H1 (cell line): ENCODE results near the gene WDR19. TPM values are rescaled to one million over a fixed set of nuclear protein-coding genes. Genes with fewer than 3 reads are reported as not detected.

Experiments
- CTCF ChIA-PET: fragments of 300-600 bp; sonication (Branson Sonifier 250); formaldehyde crosslinking; loops from one replicate; lab custom pipeline; 2021; ENCODE audit not compliant: partially characterized antibody; lab: Charles Lee
- POLR2A ChIA-PET: fragments of 300-600 bp; sonication (Branson Sonifier 250); formaldehyde crosslinking; loops from one replicate; lab custom pipeline; 2021; ENCODE audit warnings: inconsistent platforms; ENCODE audit not compliant: partially characterized antibody; lab: Charles Lee
- DNase-seq, 2 experiments: peaks; one replicate each; pipeline versions ENCODE4 v3.0.0 to v3.0.0-alpha.2; 2010 to 2022; ENCODE audit warnings: low spot score in 2 of 2, low read depth in 1 of 2, mixed read lengths in 1 of 2
- FAIRE-seq: peaks from 2 replicates; lab custom pipeline; 2011; peaks lifted over from hg19 to GRCh38; lab: Jason Lieb, UNC
- H2AFZ ChIP-seq: 2 replicates; pipeline ENCODE4 v1.8.1; 2012; ENCODE audit warnings: low read length, inconsistent platforms
- H2AK5ac ChIP-seq: 2 replicates; pipeline ENCODE4 v1.6.1; 2013; ENCODE audit warnings: low read depth, low read length
- H2BK120ac ChIP-seq: replicated peaks from 2 replicates; pipeline ENCODE3; 2013; ENCODE audit warnings: low read depth, low read length, inconsistent platforms
- H2BK12ac ChIP-seq: 2 replicates; pipeline ENCODE4 v1.6.1; 2013; ENCODE audit warnings: low read depth, low read length
- H2BK15ac ChIP-seq: 2 replicates; pipeline ENCODE4 v1.6.1; 2013; ENCODE audit warnings: low read length
- H2BK20ac ChIP-seq: 2 replicates; pipeline ENCODE4 v1.6.1; 2013; ENCODE audit warnings: low read length
- H2BK5ac ChIP-seq: 2 replicates; pipeline ENCODE4 v1.6.1; 2013; ENCODE audit warnings: low read depth, low read length
- H3K14ac ChIP-seq: 2 replicates; pipeline ENCODE4 v1.6.1; 2013; ENCODE audit warnings: inconsistent platforms; ENCODE audit not compliant: insufficient read length
- H3K18ac ChIP-seq: 2 replicates; pipeline ENCODE4 v1.6.1; 2013; ENCODE audit warnings: low read length; ENCODE audit errors: extremely low read depth
- H3K23ac ChIP-seq: 2 replicates; pipeline ENCODE4 v1.6.1; 2013; ENCODE audit warnings: inconsistent platforms; ENCODE audit not compliant: insufficient read length
- H3K23me2 ChIP-seq: 2 replicates; pipeline ENCODE4 v1.6.1; 2013; ENCODE audit warnings: low read depth, low read length
- H3K27ac ChIP-seq: 2 replicates; pipeline ENCODE4 v1.6.1; 2011; ENCODE audit warnings: low read depth, low read length, inconsistent platforms
- H3K27me3 ChIP-seq, 4 experiments: replicated peaks in 1 of 4; 1 replicate in 1 of 4; 2 replicates in 3 of 4; pipeline versions ENCODE4 v1.6.1 to v1.8.1; 2011 to 2013; ENCODE audit warnings: low read length in 3 of 4, mild to moderate bottlenecking in 3 of 4, inconsistent platforms in 2 of 4, mixed read lengths in 2 of 4, moderate library complexity in 1 of 4; ENCODE audit not compliant: control insufficient read depth in 3 of 4, insufficient read depth in 3 of 4; ENCODE audit errors: extremely low read depth in 1 of 4
- H3K36me3 ChIP-seq, 4 experiments: 2 replicates each; pipeline versions ENCODE4 v1.6.1 to v1.8.1; 2011 to 2013; ENCODE audit warnings: mild to moderate bottlenecking in 4 of 4, low read length in 3 of 4, moderate library complexity in 2 of 4, control low read depth in 1 of 4, inconsistent platforms in 1 of 4; ENCODE audit not compliant: insufficient read depth in 4 of 4, control insufficient read depth in 2 of 4
- H3K4ac ChIP-seq: replicated peaks from 2 replicates; pipeline ENCODE3; 2013; ENCODE audit warnings: low read length, low read depth, mixed read lengths, inconsistent platforms; ENCODE audit not compliant: insufficient read length
- H3K4me1 ChIP-seq, 4 experiments: replicated peaks in 1 of 4; 1 replicate in 1 of 4; 2 replicates in 3 of 4; pipeline versions ENCODE4 v1.6.1 to v1.8.1; 2011 to 2013; ENCODE audit warnings: low read length in 3 of 4, inconsistent platforms in 2 of 4, mixed read lengths in 1 of 4; ENCODE audit not compliant: insufficient read depth in 4 of 4, control insufficient read depth in 3 of 4
- H3K4me2 ChIP-seq, 2 experiments: 2 replicates each; pipeline versions ENCODE4 v1.6.1 to v1.8.1; 2011 to 2013; ENCODE audit warnings: low read depth in 2 of 2, low read length in 2 of 2, control low read depth in 1 of 2, inconsistent platforms in 1 of 2, mild to moderate bottlenecking in 1 of 2; ENCODE audit not compliant: insufficient read depth in 1 of 2
- H3K4me3 ChIP-seq, 4 experiments: fragments of 200-600, 300-600 bp in 1 of 4; sonication (generic), shearing (Covaris generic), sonication (Bioruptor Twin) in 1 of 4; 2 replicates each; pipeline versions ENCODE4 v1.5.1 to v1.8.1; 2011 to 2016; ENCODE audit warnings: low read length in 4 of 4, low read depth in 3 of 4, control low read depth in 2 of 4, inconsistent platforms in 2 of 4, mild to moderate bottlenecking in 2 of 4, mixed read lengths in 1 of 4, moderate library complexity in 1 of 4; ENCODE audit not compliant: insufficient read depth in 2 of 4; ENCODE audit errors: extremely low read depth in 1 of 4
- H3K56ac ChIP-seq: replicated peaks from 2 replicates; pipeline ENCODE3; 2013; ENCODE audit warnings: low read depth, mild to moderate bottlenecking, mixed read lengths, low read length, inconsistent platforms; ENCODE audit not compliant: insufficient read length
- H3K79me1 ChIP-seq: 2 replicates; pipeline ENCODE4 v1.6.1; 2013; ENCODE audit warnings: low read depth, low read length, control low read depth
- H3K79me2 ChIP-seq, 2 experiments: 2 replicates each; pipeline versions ENCODE4 v1.6.1 to v1.8.1; 2012 to 2013; ENCODE audit warnings: low read length in 2 of 2, mild to moderate bottlenecking in 2 of 2, inconsistent platforms in 1 of 2; ENCODE audit not compliant: insufficient read depth in 2 of 2, control insufficient read depth in 1 of 2
- H3K9ac ChIP-seq, 4 experiments: replicated peaks in 1 of 4; 1 replicate in 1 of 4; 2 replicates in 3 of 4; pipeline versions ENCODE4 v1.6.1 to v1.8.1; 2011 to 2013; ENCODE audit warnings: low read depth in 3 of 4, low read length in 3 of 4, control low read depth in 2 of 4, mild to moderate bottlenecking in 2 of 4, moderate library complexity in 2 of 4, inconsistent platforms in 1 of 4; ENCODE audit errors: extremely low read depth in 1 of 4
- H3K9me3 ChIP-seq, 2 experiments: 2 replicates each; pipeline versions ENCODE4 v1.6.1 to v1.8.1; 2012 to 2013; ENCODE audit warnings: mild to moderate bottlenecking in 2 of 2, moderate library complexity in 2 of 2, control low read depth in 1 of 2, inconsistent platforms in 1 of 2, low read depth in 1 of 2, low read length in 1 of 2, mixed read lengths in 1 of 2; ENCODE audit not compliant: insufficient read depth in 2 of 2
- H4K20me1 ChIP-seq, 2 experiments: replicated peaks in 1 of 2; 2 replicates each; pipeline versions ENCODE3 to v1.8.1; 2011 to 2013; ENCODE audit warnings: inconsistent platforms in 2 of 2, low read length in 2 of 2, mild to moderate bottlenecking in 1 of 2; ENCODE audit not compliant: insufficient read depth in 2 of 2, control insufficient read depth in 1 of 2
- H4K5ac ChIP-seq: 2 replicates; pipeline ENCODE4 v1.6.1; 2013; ENCODE audit warnings: low read length, low read depth, mixed read lengths, inconsistent platforms; ENCODE audit not compliant: insufficient read length
- H4K8ac ChIP-seq: 2 replicates; pipeline ENCODE4 v1.8.0; 2013; ENCODE audit warnings: mild to moderate bottlenecking, moderate library complexity, low read length, inconsistent platforms; ENCODE audit not compliant: insufficient read depth; ENCODE audit errors: extremely low read depth
- H4K91ac ChIP-seq: replicated peaks from 2 replicates; pipeline ENCODE3; 2013; ENCODE audit warnings: low read length, mixed read lengths, inconsistent platforms; ENCODE audit not compliant: insufficient read length
- ASH2L ChIP-seq: fragments of 200-600, 300-600 bp; sonication (generic); IDR thresholded peaks from one replicate; pipeline ENCODE4 v1.7.1; 2017; ENCODE audit warnings: low read length
- CHD1 ChIP-seq: IDR thresholded peaks from 2 replicates; pipeline ENCODE4 v1.6.1; 2012; ENCODE audit warnings: low read depth, low read length, improper control_type of control experiment
- CHD2 ChIP-seq: IDR thresholded peaks from 2 replicates; pipeline ENCODE4 v1.6.1; 2012; ENCODE audit warnings: low read length, improper control_type of control experiment
- FOSL1 ChIP-seq: IDR thresholded peaks from 2 replicates; pipeline ENCODE4 v1.6.1; 2011; ENCODE audit warnings: mild to moderate bottlenecking, low read depth, low read length, moderate library complexity; ENCODE audit not compliant: insufficient read depth
- RAD21 ChIP-seq, 2 experiments: IDR thresholded peaks in 1 of 2; conservative IDR thresholded peaks in 1 of 2; 2 replicates each; pipeline ENCODE4 v1.6.1; 2011; ENCODE audit warnings: low read depth in 2 of 2, low read length in 2 of 2, improper control_type of control experiment in 1 of 2, inconsistent platforms in 1 of 2, mild to moderate bottlenecking in 1 of 2, moderate library complexity in 1 of 2
- RBBP5 ChIP-seq: IDR thresholded peaks from 2 replicates; pipeline ENCODE4 v1.7.1; 2012; ENCODE audit warnings: low read depth, mild to moderate bottlenecking, inconsistent platforms, low read length, moderate library complexity, borderline replicate concordance
- RNF2 ChIP-seq: fragments of 200-900, 300-1000 bp; sonication (generic); IDR thresholded peaks from 2 replicates; pipeline ENCODE4 v1.7.1; 2016; ENCODE audit warnings: borderline replicate concordance, low read depth, mild to moderate bottlenecking, antibody characterized with exemption, low read length; ENCODE audit not compliant: poor library complexity, severe bottlenecking; ENCODE audit errors: missing control alignments
- SIX5 ChIP-seq: IDR thresholded peaks from 2 replicates; pipeline ENCODE4 v1.6.1; 2011; ENCODE audit warnings: mild to moderate bottlenecking, low read depth, low read length
- SP4 ChIP-seq: IDR thresholded peaks from 2 replicates; pipeline ENCODE4 v1.6.1; 2012; ENCODE audit warnings: low read length, inconsistent platforms
- USF2 ChIP-seq: IDR thresholded peaks from 2 replicates; pipeline ENCODE4 v1.6.1; 2011; ENCODE audit warnings: low read length, improper control_type of control experiment
- ZNF274 ChIP-seq: IDR thresholded peaks from 2 replicates; pipeline ENCODE4 v1.7.0; 2012; ENCODE audit warnings: low read length, borderline replicate concordance; ENCODE audit errors: extremely low read depth
- polyA plus RNA-seq, 7 experiments: library from polyadenylated mRNA; depleted of rRNA in 3 of 7; stranded (reverse) in 5 of 7; unstranded in 2 of 7; fragments of >200 nt in 5 of 7; fragments of 200-250 nt in 2 of 7; gene quantifications; 1 replicate in 5 of 7; 2 replicates in 1 of 7; 4 replicates in 1 of 7; pipeline versions ENCODE4 v1.2.1 to v1.2.3, GENCODE V29; 2011 to 2013; ENCODE audit warnings: missing spikeins in 2 of 7, mixed read lengths in 2 of 7
- total RNA-seq: library from RNA; stranded (reverse); fragmentation: NEBNext Ultra II Directional; extraction: Animal tissue kit (Norgen Biotek cat#: 25700); gene quantifications from 2 replicates; pipeline ENCODE4 v1.2.1, GENCODE V29; 2021

WDR19 gene
- total and polyA plus RNA-seq, 2 of the 8 experiments (the other 6 are each of a cell fraction or from before 2014, with no cell fraction given) = 22.2 to 23.3 TPM

- no peak overlapping the region for H3K18ac ChIP-seq
- no peaks in the 10 kb centered on the region for H3K79me2 ChIP-seq
- ChIA-PET POLR2A (no interaction called here), CTCF (no interaction called here)
- H3K14ac ChIP-seq = no peak overlapping the region
- H2AK5ac ChIP-seq = no peak overlapping the region
- no peak overlapping the region for H4K91ac ChIP-seq
- H3K4me2 ChIP-seq = no peak overlapping the region
- no peak overlapping the region for H3K56ac ChIP-seq
- no peak overlapping the region for H2BK15ac ChIP-seq
- no peaks in the 10 kb centered on the region for H3K27me3 ChIP-seq
- no peak overlapping the region for H3K23ac ChIP-seq
- no peak overlapping the region for H4K5ac ChIP-seq
- no peak overlapping the region for H2BK12ac ChIP-seq
- no peaks in the 10 kb centered on the region for H3K4me1 ChIP-seq
- no peak overlapping the region for H2BK5ac ChIP-seq
- H3K9me3 ChIP-seq = no peaks in the 10 kb centered on the region
- H2AFZ ChIP-seq = no peak overlapping the region
- H3K36me3 ChIP-seq = peaks cover 0 to 44% (median 13%) of the 10 kb centered on the region in 4 experiments; a peak in 5 of 8 replicates
- H3K4me3 ChIP-seq = no peak overlapping the region
- H4K20me1 ChIP-seq = no peaks in the 10 kb centered on the region
- no peak overlapping the region for H3K4ac ChIP-seq
- no peak overlapping the region for H3K27ac ChIP-seq
- H3K9ac ChIP-seq = no peak overlapping the region
- FAIRE-seq = no peak
- no peak for TF ChIP-seq SIX5
- no peak for TF ChIP-seq RBBP5
- no peak for TF ChIP-seq CHD1
- TF ChIP-seq USF2 = no peak
- TF ChIP-seq ZNF274 = no peak
- no peak for TF ChIP-seq SP4
- no peak for TF ChIP-seq ASH2L
- no peak for TF ChIP-seq RNF2
- no peak for TF ChIP-seq CHD2
- TF ChIP-seq RAD21 (IDR thresholded peaks at IDR 0.05 in 1 of 2, conservative IDR thresholded peaks at IDR 0.05 in 1 of 2; ENCODE audit: low read depth in 2 of 2, low read length in 2 of 2) = no peak
- TF ChIP-seq FOSL1 = no peak
- no peak overlapping the region for H2BK20ac ChIP-seq
- no peak for DNase-seq
- H4K8ac ChIP-seq = no peak overlapping the region
- H3K79me1 ChIP-seq = no peaks in the 10 kb centered on the region
- H2BK120ac ChIP-seq = no peak overlapping the region
- no peaks in the 10 kb centered on the region for H3K23me2 ChIP-seq
Observed at GRCh38 chr4:39320381-39321115, 138.2 kb downstream of the WDR19 start.
